GM19351 (cell line): ENCODE measurements around the gene LIG1.
"Not testable (repeated sequence)": the region's sequence is repeated elsewhere in the genome, so short reads cannot be mapped to it uniquely, and the experiment has no call there.

Experiments
- ATAC-seq: cut with Tn5 transposase; IDR thresholded peaks from one replicate; pipeline ENCODE4 v1.9.1; 2021; ENCODE audit warnings: mild to moderate bottlenecking, moderate library complexity; ENCODE audit not compliant: unreplicated experiment

The LIG1 gene

GRCh38 chr19:48085904-48086864, 84.0 kb downstream of the LIG1 start:
- ATAC-seq: no peak

- ATAC-seq: no peak
Measured at GRCh38 chr19:48085076-48085475, 85.1 kb downstream of the LIG1 start.

DNA sequence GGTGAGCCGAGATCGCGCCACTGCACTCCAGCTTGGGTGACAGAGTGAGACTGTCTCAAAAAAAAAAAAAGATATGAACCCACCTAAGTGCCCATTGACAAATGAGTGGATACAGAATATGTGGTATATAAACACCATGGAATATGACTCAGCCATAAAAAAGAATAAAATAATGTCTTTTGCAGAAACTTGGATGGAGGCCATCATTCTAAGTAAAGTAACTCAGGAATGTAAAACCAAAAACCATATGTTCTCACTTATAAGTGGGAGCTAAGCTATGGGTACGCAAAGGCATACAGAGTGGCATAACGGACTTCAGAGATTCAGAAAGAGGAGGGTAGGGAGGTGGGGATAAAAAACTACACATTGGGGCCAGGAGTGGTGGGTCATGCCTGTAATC, 89.0 kb downstream of the LIG1 start:
- ATAC-seq: no peak

DNA sequence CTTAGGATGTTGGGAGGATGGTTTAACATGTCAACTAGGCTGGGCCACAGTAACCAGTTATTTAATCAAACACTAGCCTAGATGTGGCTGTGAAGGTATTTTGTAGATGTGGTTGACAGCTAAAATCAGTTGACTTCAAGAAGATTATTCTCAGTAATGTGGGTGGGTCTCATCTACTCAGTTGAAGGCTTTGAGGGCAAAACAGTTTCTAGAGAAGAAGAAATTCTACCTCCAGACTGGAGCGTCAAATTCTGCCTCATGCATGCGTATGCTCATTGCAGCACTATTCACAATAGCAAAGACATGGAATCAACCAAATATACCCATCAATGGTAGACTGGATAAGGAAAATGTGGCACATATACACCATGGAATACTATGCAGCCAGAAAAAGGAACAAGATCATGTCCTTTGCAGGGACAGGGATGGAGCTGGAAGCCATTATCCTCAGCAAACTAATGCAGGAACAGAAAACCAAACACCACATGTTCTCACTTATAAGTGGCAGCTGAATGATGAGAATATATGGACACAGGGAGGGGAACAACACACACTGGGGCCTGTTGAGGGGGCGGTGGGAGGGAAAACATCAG, 99.9 kb downstream of the LIG1 start:
- ATAC-seq: not testable (repeated sequence)

- no peak for ATAC-seq
Measured at GRCh38 chr19:48069435-48069834, 100.7 kb downstream of the LIG1 start.
